Measurements from ENCODE around the gene MBD1.
"Not testable (repeated sequence)": the region's sequence is repeated elsewhere in the genome, so short reads cannot be mapped to it uniquely, and the experiment has no call there.

The MBD1 gene

GRCh38 chr18:50293039-50293438 lies 11.7 kb upstream of the MBD1 start:
- H3K27ac ChIP-seq, result no peak overlapping the region
- CTCF ChIA-PET, result no interaction called here
- no peak for TF ChIP-seq CTCF (conservative IDR thresholded peaks at IDR 0.05; ENCODE audit: low read depth)
- DNase-seq (ENCODE audit: low spot score), result no peak
- POLR2A ChIA-PET (ENCODE audit: low non-redundant PET), result no interaction called here

- POLR2A ChIA-PET (ENCODE audit: low non-redundant PET), result no interaction called here
- CTCF ChIA-PET, result interaction anchor here (0.7 kb wide), 1 partner anchor 1372 kb away, joined by 4 read pairs; no protein-coding TSS in a partner anchor
- TF ChIP-seq CTCF (conservative IDR thresholded peaks at IDR 0.05; ENCODE audit: low read depth), result no peak
- no peak for DNase-seq (ENCODE audit: low spot score)
- H3K27ac ChIP-seq, result no peak overlapping the region
These were observed 7.8 kb upstream of the MBD1 start for GRCh38 chr18:50289108-50289443.

GRCh38 chr18:50288348-50289107 lies 7.2 kb upstream of the MBD1 start:
- peak overlapping the region; percentile 91 for H3K27ac ChIP-seq
- DNase-seq (ENCODE audit: low spot score); POLR2A ChIA-PET (ENCODE audit: low non-redundant PET): not testable (repeated sequence)
- CTCF ChIA-PET, result interaction anchor here (0.6 kb wide), 1 partner anchor 430 kb away, joined by 3 read pairs; no protein-coding TSS in a partner anchor

GRCh38 chr18:50287441-50288347 lies 6.4 kb upstream of the MBD1 start, which contains the start of gene CXXC1:
Gene CXXC1 (minus strand): TSS chr18:50287692. CDS start chr18:50287589, 103 bp downstream.
- peak within 1 kb of the TSS; percentile 91 for H3K27ac ChIP-seq
- POLR2A ChIA-PET (ENCODE audit: low non-redundant PET), result no interaction called here
- DNase-seq (ENCODE audit: low spot score), result peak; percentile 75
- CTCF ChIA-PET, result interaction anchor here (0.6 kb wide), 1 partner anchor 429 kb away, joined by 3 read pairs; no protein-coding TSS in a partner anchor
- peak; percentile 46 for TF ChIP-seq CTCF (conservative IDR thresholded peaks at IDR 0.05; ENCODE audit: low read depth)

- no peak for DNase-seq (ENCODE audit: low spot score)
- H3K27ac ChIP-seq, result peak overlapping the region; percentile 91
- TF ChIP-seq CTCF (conservative IDR thresholded peaks at IDR 0.05; ENCODE audit: low read depth), result no peak
- ChIA-PET CTCF (no interaction called here), POLR2A (ENCODE audit: low non-redundant PET) (no interaction called here)
These were observed 5.7 kb upstream of the MBD1 start for GRCh38 chr18:50287028-50287440.

- ChIA-PET CTCF (interaction anchor here (0.5 kb wide), 1 partner anchor 1961 kb away, joined by 8 read pairs; no protein-coding TSS in a partner anchor), POLR2A (ENCODE audit: low non-redundant PET) (no interaction called here)
- no peak for TF ChIP-seq CTCF (conservative IDR thresholded peaks at IDR 0.05; ENCODE audit: low read depth)
- peak overlapping the region; percentile 91 for H3K27ac ChIP-seq
- peak; percentile 26 for DNase-seq (ENCODE audit: low spot score)
These were observed 5.2 kb upstream of the MBD1 start for GRCh38 chr18:50286391-50287027.

All from RWPE1 (cell line).